ENCODE measurements around the gene VPS11. TPM values are rescaled to one million over a fixed set of nuclear protein-coding genes. Genes with fewer than 3 reads are reported as not detected.

The VPS11 gene
- total RNA-seq, 2 experiments from 2014 or later = 23.3 to 32.2 TPM

- H3K9me3 ChIP-seq (ENCODE audit: low read length) = no peaks in the 10 kb centered on the region
- peaks cover 34% of the 10 kb centered on the region for H3K36me3 ChIP-seq (ENCODE audit: insufficient read depth, low read length)
- no peaks in the 10 kb centered on the region for H3K9me2 ChIP-seq (ENCODE audit: insufficient read depth, low read length)
- H2AFZ ChIP-seq (ENCODE audit: low read length) = no peak overlapping the region
- no peak overlapping the region for H3K4me3 ChIP-seq (ENCODE audit: low read depth, low read length, poor library complexity, severe bottlenecking)
- DNase-seq (ENCODE audit: low spot score) = no peak
- H3K4me2 ChIP-seq (ENCODE audit: low read length) = 0 out of 2 replicates have a peak overlapping the region, but pooled peaks have one; percentile 89
- TF ChIP-seq CTCF (conservative IDR thresholded peaks at IDR 0.05; ENCODE audit: low read length) (no peak), EZH2phosphoT487 (IDR thresholded peaks at IDR 0.05; ENCODE audit: borderline replicate concordance, low read depth, low read length) (no peak)
- intact Hi-C loops (cut with micrococcal nuclease; ENCODE audit: unreplicated experiment) = no loop called here
- ChIA-PET CTCF (ENCODE audit: unreplicated experiment) (no interaction called here), POLR2A (no interaction called here)
- no peaks in the 10 kb centered on the region for H4K20me1 ChIP-seq (ENCODE audit: insufficient read depth, low read length)
- BruUV-seq (replicated peaks) = no TSS peak
- peaks cover 21% of the 10 kb centered on the region for H3K4me1 ChIP-seq (ENCODE audit: insufficient read depth, low read length, poor library complexity, severe bottlenecking)
- H3K27ac ChIP-seq (ENCODE audit: low read depth, low read length, poor library complexity, severe bottlenecking) = no peak overlapping the region
- peaks cover 6% of the 10 kb centered on the region; the same call in 1 of the 2 replicates for H3K79me2 ChIP-seq (ENCODE audit: insufficient read depth, low read depth, low read length)
These were observed 39.9 kb upstream of the VPS11 start for GRCh38 chr11:119027561-119028345.

GRCh38 chr11:119028346-119029068 lies 39.1 kb upstream of the VPS11 start:
- intact Hi-C loops (cut with micrococcal nuclease; ENCODE audit: unreplicated experiment) = no loop called here
- peaks cover 3% of the 10 kb centered on the region; the same call in 1 of the 2 replicates for H3K79me2 ChIP-seq (ENCODE audit: insufficient read depth, low read depth, low read length)
- peak overlapping the region; percentile 89 for H3K4me2 ChIP-seq (ENCODE audit: low read length)
- DNase-seq (ENCODE audit: low spot score) = no peak
- H3K4me1 ChIP-seq (ENCODE audit: insufficient read depth, low read length, poor library complexity, severe bottlenecking) = peaks cover 21% of the 10 kb centered on the region
- no peak overlapping the region for H2AFZ ChIP-seq (ENCODE audit: low read length)
- BruUV-seq (replicated peaks) = no TSS peak
- no peak for TF ChIP-seq CTCF (conservative IDR thresholded peaks at IDR 0.05; ENCODE audit: low read length)
- no peak for TF ChIP-seq EZH2phosphoT487 (IDR thresholded peaks at IDR 0.05; ENCODE audit: borderline replicate concordance, low read depth, low read length)
- ChIA-PET POLR2A (interaction anchor here (1.6 kb wide), 1 partner anchor 28 kb away, joined by 4 read pairs; no protein-coding TSS in a partner anchor), CTCF (ENCODE audit: unreplicated experiment) (no interaction called here)
- no peak overlapping the region for H3K27ac ChIP-seq (ENCODE audit: low read depth, low read length, poor library complexity, severe bottlenecking)
- H4K20me1 ChIP-seq (ENCODE audit: insufficient read depth, low read length) = no peaks in the 10 kb centered on the region
- no peak overlapping the region for H3K4me3 ChIP-seq (ENCODE audit: low read depth, low read length, poor library complexity, severe bottlenecking)
- H3K9me2 ChIP-seq (ENCODE audit: insufficient read depth, low read length) = no peaks in the 10 kb centered on the region
- H3K9me3 ChIP-seq (ENCODE audit: low read length) = no peaks in the 10 kb centered on the region
- peaks cover 26% of the 10 kb centered on the region for H3K36me3 ChIP-seq (ENCODE audit: insufficient read depth, low read length)

- no peaks in the 10 kb centered on the region for H3K9me3 ChIP-seq (ENCODE audit: low read length)
- H3K36me3 ChIP-seq (ENCODE audit: insufficient read depth, low read length) = peaks cover 21% of the 10 kb centered on the region
- H3K4me2 ChIP-seq (ENCODE audit: low read length) = peak overlapping the region; percentile 89
- no peak overlapping the region for H2AFZ ChIP-seq (ENCODE audit: low read length)
- peaks cover 21% of the 10 kb centered on the region for H3K4me1 ChIP-seq (ENCODE audit: insufficient read depth, low read length, poor library complexity, severe bottlenecking)
- no peaks in the 10 kb centered on the region for H4K20me1 ChIP-seq (ENCODE audit: insufficient read depth, low read length)
- ChIA-PET CTCF (ENCODE audit: unreplicated experiment) (no interaction called here), POLR2A (interaction anchor here (0.6 to 1.6 kb wide), 2 partner anchors 27 to 86 kb away, joined by 4 to 5 read pairs; no protein-coding TSS in a partner anchor)
- no peaks in the 10 kb centered on the region for H3K9me2 ChIP-seq (ENCODE audit: insufficient read depth, low read length)
- H3K4me3 ChIP-seq (ENCODE audit: low read depth, low read length, poor library complexity, severe bottlenecking) = peak overlapping the region; percentile 80
- no peak for DNase-seq (ENCODE audit: low spot score)
- TF ChIP-seq EZH2phosphoT487 (IDR thresholded peaks at IDR 0.05; ENCODE audit: borderline replicate concordance, low read depth, low read length) (no peak), CTCF (conservative IDR thresholded peaks at IDR 0.05; ENCODE audit: low read length) (no peak)
- peak overlapping the region; percentile 4 for H3K27ac ChIP-seq (ENCODE audit: low read depth, low read length, poor library complexity, severe bottlenecking)
- no TSS peak for BruUV-seq (replicated peaks)
- intact Hi-C loops (cut with micrococcal nuclease; ENCODE audit: unreplicated experiment) = no loop called here
- H3K79me2 ChIP-seq (ENCODE audit: insufficient read depth, low read depth, low read length) = no peaks in the 10 kb centered on the region
These were observed 38.6 kb upstream of the VPS11 start for GRCh38 chr11:119029069-119029339.

Data from OCI-LY7 (cell line).